NCI-H2081 (cell line): Measurements from ENCODE around the gene GALNTL6.
"Not testable (repeated sequence)": the region's sequence is repeated elsewhere in the genome, so short reads cannot be mapped to it uniquely, and the experiment has no call there.

Source experiments
- DNase-seq, 2 experiments: peaks; one replicate each; lab custom pipeline; 2025; lab: John Stamatoyannopoulos, UW

Gene GALNTL6

DNA sequence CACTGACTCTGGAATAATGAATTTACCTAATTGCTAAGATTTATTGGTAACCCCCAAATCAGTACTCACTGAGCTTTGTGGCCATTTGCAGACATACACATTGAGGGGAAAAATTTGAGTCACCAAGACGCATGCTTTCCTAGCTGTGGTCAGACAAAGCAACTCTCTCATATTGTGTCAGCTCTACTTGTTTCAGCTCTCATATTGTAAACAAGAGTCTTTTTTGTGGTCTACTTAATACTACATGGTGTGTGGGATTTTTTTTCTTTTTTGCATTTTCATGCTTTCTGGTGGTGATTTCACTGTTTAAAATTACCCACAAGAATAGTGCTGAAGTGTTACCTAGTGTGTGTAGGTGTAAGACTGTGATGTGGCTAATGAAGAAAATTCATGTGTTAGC lies 927.2 kb downstream of the GALNTL6 start:
- no peak for DNase-seq

DNA sequence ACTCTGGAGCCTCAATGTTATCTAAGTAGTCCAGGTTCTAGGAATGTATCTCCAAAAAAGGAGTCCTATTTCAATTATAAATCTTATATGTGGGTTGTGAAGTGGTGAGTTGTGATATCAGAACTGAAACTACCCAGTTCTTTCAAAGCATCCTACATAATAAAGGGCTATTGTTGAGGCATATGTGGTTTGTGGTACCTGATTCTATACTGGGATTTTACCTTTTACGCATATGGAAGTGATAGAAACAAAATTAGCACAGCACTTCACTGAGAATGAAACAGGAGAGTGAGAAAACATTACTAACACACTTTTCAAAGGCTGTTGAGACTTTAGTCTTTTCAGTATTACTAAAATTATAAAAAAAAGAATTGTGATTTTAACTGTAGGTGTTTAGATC lies 937.7 kb downstream of the GALNTL6 start:
- DNase-seq, result no peak

DNA sequence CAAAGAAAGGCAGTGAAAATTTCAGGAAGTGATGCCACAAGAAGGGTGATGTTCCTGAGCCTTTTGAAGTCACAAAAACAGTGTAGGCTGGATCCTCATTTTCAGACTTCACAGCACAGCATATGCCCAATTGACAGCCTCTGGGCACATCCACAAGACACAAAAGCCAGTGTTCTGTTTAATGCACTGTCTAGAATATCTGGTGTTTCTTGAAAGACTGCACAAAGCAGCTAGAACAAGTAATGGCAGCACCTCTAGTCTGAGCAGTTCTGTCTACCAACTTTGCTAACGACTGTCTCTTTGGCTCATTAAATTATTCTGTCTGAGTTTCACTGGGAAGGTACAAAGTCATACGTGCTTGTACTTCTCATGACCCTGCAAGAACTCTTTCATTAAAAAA lies 938.3 kb downstream of the GALNTL6 start:
- no peak for DNase-seq

- DNase-seq, result no peak
Observed at GRCh38 chr4:172758586-172759340, 945.6 kb downstream of the GALNTL6 start.

DNA sequence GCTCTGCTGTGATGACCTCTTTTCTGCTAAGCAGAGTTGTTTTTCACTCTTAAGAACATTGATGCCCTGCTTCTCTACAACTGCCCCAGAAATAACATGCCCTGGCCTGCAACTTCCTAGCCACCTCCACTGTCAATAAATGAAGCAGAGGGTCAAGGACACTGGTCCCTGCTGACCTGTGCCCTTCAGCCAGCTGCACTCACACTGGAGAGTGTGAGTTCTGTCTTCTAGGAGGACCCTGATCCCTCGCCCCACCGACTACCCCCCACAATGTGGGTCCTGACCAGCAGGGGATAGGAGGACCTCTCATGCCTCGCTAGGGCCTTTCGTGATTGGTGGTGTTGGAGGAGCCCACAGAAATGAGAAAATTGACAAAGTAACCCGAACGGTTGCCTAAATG lies 947.3 kb downstream of the GALNTL6 start:
- DNase-seq, result no peak

DNA sequence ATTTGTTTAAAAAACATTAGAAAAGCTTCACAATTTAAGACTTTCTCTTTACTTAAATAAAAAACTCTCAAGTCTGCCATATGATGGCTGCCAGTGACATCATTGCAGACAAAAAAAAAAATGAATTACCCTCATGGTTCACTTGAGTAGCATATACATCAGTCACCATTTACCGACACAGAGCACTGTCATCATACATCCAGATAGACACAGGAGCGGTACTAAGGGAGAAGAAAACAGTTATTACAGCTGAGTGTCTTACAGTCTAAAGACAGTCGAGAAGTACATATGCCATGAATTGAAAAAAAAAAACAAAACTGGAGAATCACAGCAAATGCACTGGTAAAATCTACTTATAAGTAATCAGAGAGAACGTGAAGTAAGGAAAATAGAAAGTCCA lies 949.7 kb downstream of the GALNTL6 start:
- DNase-seq, result no peak

DNA sequence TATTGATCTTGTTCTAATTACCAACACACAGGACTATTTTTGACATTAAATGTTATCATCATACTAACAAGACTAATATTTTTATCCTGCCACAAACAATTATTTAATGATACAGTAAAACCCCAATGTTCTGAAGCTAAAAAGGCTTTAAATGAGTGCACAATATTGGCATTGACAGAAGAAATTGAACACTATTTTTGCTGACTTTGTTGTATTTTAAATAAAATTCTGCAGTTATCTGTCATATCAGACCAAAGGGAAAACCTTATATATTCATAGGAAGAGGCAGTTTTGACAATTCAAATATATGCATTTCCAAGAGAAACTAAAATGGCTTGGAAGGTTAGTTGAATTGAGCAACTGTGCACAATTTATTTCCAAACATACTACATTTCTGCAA lies 957.6 kb downstream of the GALNTL6 start:
- no peak for DNase-seq

- no peak for DNase-seq
Observed at GRCh38 chr4:172772781-172773180, 959.6 kb downstream of the GALNTL6 start.

GRCh38 chr4:172776203-172776861 lies 963.1 kb downstream of the GALNTL6 start:
- DNase-seq, result no peak

GRCh38 chr4:172777729-172778431 lies 964.7 kb downstream of the GALNTL6 start:
- DNase-seq, result peak in 1 of 2 experiments; percentile 24

- DNase-seq, result no peak
Observed at GRCh38 chr4:172778583-172778982, 965.4 kb downstream of the GALNTL6 start.

DNA sequence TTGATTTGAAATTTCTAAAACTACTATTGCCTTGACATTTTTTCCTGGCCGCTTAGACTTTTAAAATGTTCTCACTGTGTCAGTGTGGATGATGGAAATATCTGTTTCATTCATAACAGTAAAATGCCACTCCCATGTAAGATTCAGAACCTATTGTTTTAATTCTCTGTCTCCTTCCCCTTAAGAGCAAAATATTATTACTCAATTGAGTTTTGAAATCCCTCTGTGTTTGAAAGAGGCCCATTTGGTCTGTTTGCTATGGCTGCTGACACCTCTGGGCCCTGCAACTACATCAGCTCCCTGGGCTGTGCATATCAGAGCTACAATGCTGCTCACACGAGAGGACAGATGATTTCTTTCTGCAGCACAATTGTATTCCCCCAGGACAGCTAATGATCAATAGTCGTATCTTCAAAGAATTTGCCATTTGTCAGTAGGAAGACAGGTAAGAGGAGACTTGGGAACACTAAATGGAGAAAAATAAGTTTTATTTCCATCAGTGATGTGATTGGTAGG lies 967.4 kb downstream of the GALNTL6 start:
- DNase-seq, result no peak

- DNase-seq, result no peak
Observed at GRCh38 chr4:172785613-172786012, 972.4 kb downstream of the GALNTL6 start.

DNA sequence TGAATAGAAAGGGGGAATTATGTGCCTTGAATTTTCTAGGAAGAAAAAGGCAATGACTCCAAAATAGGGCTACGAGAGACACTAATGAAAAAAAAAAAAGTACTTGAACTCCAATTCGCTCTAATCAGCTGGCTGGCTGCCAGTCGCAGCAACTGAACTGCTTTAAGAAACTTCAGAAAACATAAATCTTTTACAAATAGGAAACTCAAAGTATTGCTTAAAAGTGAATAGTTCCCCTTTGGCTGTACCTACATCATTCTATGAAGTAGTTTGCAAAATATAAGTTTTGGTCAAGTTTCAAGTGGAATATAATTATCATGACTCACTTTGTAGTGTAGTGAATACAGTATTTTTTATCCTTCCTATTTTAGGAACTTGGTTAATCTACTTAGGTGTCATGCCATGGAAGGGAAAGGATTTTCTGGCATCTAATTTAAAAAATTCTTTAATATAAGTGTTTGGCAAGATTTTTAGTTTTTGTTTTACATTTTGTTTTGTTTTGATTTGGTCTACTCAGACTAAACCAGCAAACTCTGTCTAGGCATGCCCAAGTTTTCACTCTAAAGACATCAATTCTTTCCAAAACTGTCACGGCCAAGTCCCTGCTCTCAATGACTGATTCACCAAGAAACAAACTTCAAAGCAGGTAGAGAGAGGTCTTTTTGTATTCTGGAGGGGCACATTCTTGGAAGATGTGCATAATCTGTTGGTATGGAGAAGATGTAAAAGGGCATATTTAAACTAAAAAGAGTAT lies 973.0 kb downstream of the GALNTL6 start:
- DNase-seq, result no peak

- DNase-seq, result no peak
Observed at GRCh38 chr4:172787111-172787510, 973.9 kb downstream of the GALNTL6 start.

DNA sequence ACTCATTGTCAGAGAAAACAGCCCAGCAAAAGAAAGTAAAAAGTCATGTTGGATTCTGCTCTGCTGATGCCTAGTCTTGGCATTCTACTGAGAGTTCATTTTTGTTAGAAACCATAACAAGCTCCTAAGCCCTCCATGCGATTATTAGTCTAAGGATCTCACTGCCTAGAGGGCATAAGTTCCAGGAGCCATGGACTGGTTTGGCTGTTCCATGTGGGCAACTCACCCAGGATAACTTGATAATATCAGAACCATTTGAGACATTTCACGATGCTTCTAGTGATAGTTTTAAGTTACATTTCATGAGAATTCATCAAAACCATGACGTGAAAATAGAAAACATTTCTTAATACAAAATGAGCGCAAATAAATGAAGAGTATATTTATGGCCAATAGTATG lies 978.6 kb downstream of the GALNTL6 start:
- DNase-seq, result no peak

- DNase-seq, result no peak
Observed at GRCh38 chr4:172793565-172794306, 980.5 kb downstream of the GALNTL6 start.

- DNase-seq, result no peak
Observed at GRCh38 chr4:172794307-172794703, 981.1 kb downstream of the GALNTL6 start.

DNA sequence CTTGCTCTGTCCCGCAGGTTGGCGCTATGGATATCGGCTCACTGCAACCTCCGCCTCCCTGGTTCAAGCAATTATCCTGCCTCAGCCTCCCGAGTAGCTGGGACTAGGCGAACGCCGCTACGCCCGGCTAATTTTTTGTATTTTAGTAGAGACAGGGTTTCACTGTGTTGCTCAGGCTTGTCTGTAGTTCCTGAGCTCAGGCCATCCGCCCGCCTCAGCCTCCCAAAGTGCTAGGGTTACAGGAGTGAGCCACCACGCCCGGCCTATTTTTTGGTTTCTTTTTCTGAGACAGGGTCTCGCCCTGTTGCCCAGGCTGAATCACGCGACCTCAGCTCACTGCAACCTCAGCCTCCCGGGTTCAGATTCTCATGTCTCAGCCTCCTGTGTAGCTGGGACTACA lies 984.1 kb downstream of the GALNTL6 start:
- DNase-seq, result not testable (repeated sequence)

- DNase-seq, result no peak
Observed at GRCh38 chr4:172802032-172802431, 988.8 kb downstream of the GALNTL6 start.

- no peak for DNase-seq
Observed at GRCh38 chr4:172806841-172807240, 993.6 kb downstream of the GALNTL6 start.
